Endometrial microvascular endothelial cells (primary cell): Measurements from ENCODE around the gene XRCC3. TPM values are rescaled to one million over a fixed set of nuclear protein-coding genes. Genes with fewer than 3 reads are reported as not detected.

Experiments used
- in situ Hi-C: cut with HindIII; loops from 2 replicates; pipeline ENCODE4 v1.10.0; 2017; ENCODE audit warnings: low sequenced_read_pairs, low pct_unique_long_range_greater_than_20kb; ENCODE audit errors: inconsistent ontology term
- total RNA-seq: library from RNA; depleted of rRNA; stranded (reverse); fragments of >200 nt; gene quantifications from one replicate; pipeline ENCODE4 v1.2.3, GENCODE V29; 2015; ENCODE audit errors: inconsistent ontology term

The XRCC3 gene
- total RNA-seq, 1 donor from 2014 or later: 25.3 TPM

GRCh38 chr14:103739793-103740501, 24.7 kb upstream of the XRCC3 start:
- in situ Hi-C loops: no loop called here

- in situ Hi-C loops: no loop called here
These were observed 24.2 kb upstream of the XRCC3 start for GRCh38 chr14:103739466-103739792.

GRCh38 chr14:103738701-103739451, 23.6 kb upstream of the XRCC3 start:
- in situ Hi-C loops: no loop called here

- in situ Hi-C loops: no loop called here
These were observed 22.9 kb upstream of the XRCC3 start for GRCh38 chr14:103738166-103738565.

- in situ Hi-C loops: no loop called here
These were observed 22.3 kb upstream of the XRCC3 start for GRCh38 chr14:103737432-103738045.

- in situ Hi-C loops: no loop called here
These were observed 21.5 kb upstream of the XRCC3 start for GRCh38 chr14:103736546-103737431.

GRCh38 chr14:103735815-103736545, 20.7 kb upstream of the XRCC3 start:
- in situ Hi-C loops: no loop called here

GRCh38 chr14:103735439-103735814, 20.2 kb upstream of the XRCC3 start:
- in situ Hi-C loops: no loop called here

GRCh38 chr14:103735022-103735421, 19.8 kb upstream of the XRCC3 start:
- in situ Hi-C loops: no loop called here

GRCh38 chr14:103734081-103734888, 19.0 kb upstream of the XRCC3 start:
- in situ Hi-C loops: no loop called here

GRCh38 chr14:103733651-103734050, 18.4 kb upstream of the XRCC3 start:
- in situ Hi-C loops: no loop called here

GRCh38 chr14:103732868-103733620, 17.8 kb upstream of the XRCC3 start:
- in situ Hi-C loops: no loop called here

- in situ Hi-C loops: no loop called here
These were observed 16.9 kb upstream of the XRCC3 start for GRCh38 chr14:103731916-103732867.

GRCh38 chr14:103731481-103731880, 16.2 kb upstream of the XRCC3 start:
- in situ Hi-C loops: no loop called here

- in situ Hi-C loops: no loop called here
These were observed 15.3 kb upstream of the XRCC3 start for GRCh38 chr14:103730490-103731035.
